ENCODE data around the gene ANHX.

- no peak for TF ChIP-seq CTCF (conservative IDR thresholded peaks at IDR 0.05; ENCODE audit: low read depth, low read length)
- no peak for TF ChIP-seq EZH2 (IDR thresholded peaks at IDR 0.05; ENCODE audit: low read length, unreplicated experiment)
- TF ChIP-seq EZH2phosphoT487 (IDR thresholded peaks at IDR 0.05; ENCODE audit: borderline replicate concordance, low read length) = no peak
These were observed 10.2 kb downstream of the ANHX start for GRCh38 chr12:133225527-133225926.
